NCI-H1436 (cell line): ENCODE measurements around the gene KRT3.

Source experiments
- DNase-seq: peaks from one replicate; lab custom pipeline; 2025; lab: John Stamatoyannopoulos, UW

Gene KRT3

DNA sequence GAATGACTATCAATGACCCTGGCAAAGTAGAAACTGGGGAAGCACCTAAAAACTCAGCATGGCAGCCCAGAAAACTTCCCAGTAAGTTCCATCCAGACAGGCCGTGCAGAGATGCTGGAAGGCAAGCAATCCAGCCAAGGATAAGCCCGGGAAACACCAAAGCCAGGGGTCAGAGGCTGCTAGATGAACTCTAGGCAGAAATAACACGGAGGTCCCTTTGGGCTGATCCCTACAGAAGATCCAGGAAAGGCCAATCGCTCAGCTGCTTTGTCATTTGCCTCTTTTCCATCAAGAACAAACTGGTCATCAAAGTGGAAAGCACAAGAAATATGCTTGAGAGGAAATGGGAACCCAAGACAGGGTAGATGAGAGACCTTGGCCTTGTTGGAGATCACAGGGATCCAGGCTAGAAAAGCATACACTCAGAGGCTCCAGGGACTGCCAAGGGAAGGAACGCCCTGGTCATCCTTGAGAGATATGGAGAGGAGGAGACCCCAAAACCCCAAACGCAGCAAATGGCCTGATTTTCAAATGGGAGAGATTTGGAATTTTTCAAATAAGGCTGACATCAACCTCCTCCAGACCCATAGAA is 31.7 kb upstream of the KRT3 start:
- DNase-seq = no peak

DNA sequence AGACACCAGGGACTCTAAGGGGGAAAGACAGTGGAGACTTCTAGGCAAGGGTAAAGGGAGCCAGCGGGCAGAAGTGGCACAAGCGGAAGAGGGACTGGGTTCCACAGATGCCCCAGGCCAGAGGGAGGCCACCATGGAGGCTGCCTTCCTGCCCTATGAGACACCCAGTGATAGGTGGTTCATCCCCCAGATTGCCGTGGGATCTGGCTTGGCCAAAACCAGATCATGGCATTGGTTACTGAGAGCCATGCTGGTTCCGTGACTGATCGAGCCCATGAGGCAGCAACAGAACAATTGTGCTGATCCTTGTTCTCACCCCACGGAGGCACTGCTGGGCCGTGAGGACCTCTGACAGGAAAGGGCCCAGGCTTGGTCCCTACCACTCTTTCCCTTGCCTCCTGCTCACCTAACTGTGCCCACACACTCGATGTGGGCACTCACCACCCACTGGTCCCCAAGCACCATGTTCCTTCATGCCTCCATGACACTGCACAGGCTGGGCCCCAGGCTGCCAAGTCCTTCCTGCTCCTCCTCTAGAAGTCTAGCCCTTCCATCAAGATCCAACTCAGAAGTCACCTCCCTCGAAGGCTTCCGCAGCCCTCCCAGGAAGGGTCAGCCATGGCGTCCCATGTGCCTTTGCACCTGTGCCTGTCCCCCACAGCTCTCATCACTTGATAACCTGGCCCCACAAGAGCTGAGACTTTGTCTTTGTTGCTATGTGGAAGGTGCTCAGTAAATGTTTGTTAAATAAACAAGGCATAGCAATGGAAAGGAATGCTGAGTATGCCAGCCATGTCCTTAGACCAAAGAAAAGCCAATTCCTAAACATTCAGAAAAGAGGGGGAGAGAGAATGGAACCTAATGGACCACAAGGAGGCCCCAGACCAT is 30.9 kb upstream of the KRT3 start:
- DNase-seq = no peak

DNA sequence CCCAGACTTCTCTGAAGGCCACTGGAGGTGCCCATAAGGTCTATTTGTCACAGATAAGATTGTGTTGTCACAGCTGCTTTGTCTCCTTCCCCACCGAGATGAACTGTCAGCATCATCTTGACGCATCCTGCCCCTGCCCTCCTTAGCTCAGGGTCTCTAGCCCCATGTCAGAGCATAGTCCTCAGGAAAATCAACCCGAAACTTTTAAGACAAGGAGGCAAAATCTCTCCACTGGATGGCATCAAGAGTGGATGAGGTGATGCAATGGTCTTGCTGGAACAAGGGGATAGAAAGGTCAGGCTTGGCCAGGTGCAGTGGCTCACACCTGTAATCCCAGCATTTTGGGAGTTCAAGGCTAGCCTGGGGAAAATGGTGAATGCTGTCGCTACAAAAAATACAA is 30.0 kb upstream of the KRT3 start:
- DNase-seq = no peak

DNA sequence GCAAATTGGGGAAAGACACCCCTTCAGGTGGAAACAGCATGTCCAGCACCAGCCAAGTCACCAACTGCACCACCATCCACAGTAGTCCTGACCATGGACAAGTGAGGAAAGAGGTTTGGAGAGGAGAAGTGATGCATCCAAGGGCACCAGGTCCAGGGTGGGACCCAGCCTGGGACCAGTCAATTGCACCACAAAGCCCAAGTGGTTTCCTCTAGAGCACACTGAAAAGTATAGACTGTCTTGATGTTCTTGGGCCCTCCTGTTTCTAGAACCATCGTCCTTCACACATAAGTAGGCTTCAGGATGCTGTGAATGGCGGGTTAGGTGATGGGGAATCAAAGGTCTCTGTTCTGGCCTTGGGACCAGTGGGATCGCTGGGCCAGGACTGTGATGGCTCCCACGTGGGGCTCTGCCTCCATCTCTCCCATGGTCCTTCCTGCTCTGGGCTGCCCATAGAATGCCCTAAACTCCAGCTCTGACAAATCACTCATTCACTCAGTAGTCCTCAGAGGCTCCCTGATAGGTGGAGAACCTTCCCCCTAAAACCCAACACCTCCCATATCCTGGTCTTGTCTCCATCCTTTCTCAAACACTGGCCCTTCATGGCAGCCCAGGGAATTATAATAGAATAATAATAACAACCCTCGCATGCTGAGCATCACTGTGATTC is 29.0 kb upstream of the KRT3 start:
- no peak for DNase-seq

DNA sequence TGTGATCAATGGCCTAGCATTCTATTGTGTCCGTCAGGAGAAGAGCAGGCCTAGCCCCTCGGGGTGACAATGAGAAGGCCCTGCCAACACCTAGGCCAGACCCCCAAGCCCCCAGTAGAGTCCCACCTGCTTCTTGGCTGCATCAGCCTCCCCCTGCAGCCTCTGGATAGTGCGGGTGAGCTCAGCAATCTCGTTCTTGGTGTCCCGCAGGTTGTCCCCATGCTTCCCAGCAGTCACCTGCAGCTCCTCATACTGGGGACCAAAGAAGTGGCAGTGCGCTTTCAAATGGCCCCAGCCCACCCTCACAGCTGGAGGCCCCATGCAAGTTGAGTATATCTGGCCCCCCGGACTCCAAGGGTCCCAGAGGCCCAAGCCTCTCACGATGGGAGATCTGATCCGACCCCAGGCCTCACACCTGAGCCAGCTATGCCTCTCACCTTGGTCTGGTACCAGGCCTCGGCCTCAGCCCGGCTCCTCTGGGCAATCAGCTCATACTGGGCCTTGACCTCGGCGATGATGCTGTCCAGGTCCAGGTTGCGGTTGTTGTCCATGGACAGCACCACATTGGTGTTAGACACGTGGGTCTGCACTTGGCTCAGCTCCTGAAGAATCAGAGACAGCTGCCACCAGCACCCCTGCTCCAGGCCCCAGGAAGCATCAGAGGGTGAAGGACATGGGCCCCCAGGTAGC is 28.0 kb upstream of the KRT3 start:
- DNase-seq = no peak

DNA sequence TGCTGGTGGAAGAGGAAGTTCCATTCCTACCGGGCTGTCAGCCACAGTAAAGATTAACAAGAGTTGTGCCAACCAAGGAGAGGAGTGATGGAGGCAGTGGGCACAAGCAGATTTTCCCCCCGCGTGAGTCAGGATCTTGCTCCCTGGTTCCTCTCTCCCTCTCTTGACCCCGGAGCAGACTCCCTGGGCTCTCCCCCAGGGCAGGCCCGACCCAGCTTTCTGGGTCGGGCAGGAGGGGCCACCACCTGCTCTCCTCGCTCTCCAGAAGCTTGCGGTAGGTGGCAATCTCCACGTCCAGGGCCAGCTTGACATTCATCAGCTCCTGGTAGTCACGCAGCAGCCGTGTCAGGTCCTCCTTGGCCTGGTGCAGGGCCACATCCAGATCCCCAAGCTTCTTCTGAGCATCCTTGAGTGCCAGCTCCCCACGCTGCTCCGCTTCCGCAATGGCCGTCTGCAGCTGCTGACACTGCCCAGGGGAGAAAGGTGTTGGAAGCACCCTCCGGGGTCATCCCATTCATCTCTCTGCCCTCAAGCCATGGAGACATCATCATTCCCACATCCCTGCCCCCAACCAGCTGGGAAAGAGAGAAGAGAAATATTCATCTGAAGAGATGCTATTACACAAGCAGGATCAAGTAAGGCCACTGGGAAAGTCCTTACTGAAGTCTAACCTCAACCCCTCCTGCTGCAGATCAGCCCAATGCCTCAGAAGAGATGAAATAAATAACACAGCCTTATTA is 27.0 kb upstream of the KRT3 start:
- DNase-seq = no peak

DNA sequence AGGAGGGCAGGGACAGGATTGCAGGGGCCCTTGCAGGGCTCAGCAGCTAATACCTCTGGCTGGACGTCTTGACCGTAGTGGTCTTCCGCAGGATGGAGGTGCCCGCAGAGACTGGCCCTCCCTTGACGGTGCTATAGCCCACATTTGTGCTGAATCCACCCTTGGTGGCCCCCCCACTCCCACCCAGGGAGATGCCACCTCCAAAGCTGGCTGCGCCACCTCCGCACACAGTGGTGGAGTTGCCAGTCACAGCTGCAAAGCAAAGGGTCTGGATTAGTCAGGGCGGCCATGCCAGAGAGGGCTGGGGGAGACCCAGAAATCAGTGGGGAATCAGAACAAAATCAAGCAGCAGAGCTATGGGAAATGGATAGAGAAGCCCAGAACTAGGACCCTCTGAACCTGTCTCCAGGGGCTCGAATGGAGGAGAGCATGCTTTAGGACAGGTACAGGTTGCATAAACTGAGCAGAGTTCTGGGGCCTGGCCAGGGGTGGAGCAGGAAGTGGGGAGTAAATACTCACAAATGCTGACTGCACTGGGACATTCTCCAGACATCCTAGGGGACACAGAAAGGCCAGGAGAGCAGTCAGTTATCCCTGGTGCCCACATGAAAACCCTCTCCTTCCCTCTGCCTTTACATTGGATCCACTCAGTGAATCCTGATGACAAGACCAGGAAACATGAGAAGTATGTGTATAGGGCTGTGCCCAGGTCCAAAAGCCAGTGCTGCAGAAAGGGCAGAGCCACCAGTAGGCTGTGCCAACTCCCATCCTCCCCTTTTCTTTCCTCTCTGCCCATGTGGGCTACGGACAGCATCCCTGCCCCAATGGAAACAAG is 26.1 kb upstream of the KRT3 start:
- no peak for DNase-seq

DNA sequence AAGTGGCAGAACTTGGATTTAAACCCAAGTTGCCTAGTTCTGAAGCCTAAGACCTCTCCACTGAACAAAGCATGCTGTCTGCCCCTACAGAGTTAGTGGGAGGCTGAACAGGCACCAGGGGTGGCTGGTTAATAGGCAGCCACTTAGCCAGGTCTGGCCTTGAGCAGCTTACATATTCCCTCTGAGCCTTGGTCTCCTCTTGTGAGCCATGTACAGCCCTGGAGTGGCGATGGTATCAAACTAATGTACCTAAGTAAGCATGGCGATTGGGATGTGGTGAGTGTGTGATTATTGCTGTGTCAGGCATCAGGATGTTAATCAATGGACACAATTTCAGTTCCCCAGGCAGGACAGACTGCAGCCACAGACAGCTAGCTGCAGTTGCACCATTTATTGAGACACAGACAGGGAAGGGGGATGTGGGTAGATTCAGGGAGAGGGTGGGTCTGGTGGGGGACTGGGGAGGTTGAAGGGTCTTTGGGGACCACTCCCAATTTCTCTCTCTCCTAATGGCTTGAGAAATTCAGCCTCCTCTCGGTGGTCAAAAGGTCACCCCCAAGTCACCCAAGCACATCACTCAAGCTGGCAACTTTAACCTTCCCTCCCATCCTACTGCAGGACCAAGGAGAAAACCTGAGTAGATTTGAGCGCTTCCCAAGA is 25.3 kb upstream of the KRT3 start:
- DNase-seq = no peak

DNA sequence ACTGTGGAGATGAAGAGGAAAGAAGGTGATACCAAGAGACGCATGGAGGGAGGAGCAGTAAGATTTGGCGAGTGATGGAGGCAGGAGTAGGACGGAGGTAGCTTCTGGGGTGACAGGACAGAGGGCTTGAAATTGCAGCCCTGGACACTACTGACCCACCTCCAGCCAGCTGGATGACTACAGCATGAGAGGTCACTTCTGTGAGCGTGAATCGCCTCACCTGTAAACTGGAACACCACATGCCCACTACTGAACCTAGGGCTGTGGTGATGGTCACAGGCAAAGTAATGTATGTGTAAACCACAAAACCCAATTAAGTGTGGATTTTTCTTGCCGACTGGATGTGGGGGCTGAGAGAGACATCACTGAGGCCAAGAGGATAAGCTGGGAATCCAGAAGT is 24.6 kb upstream of the KRT3 start:
- DNase-seq = no peak

DNA sequence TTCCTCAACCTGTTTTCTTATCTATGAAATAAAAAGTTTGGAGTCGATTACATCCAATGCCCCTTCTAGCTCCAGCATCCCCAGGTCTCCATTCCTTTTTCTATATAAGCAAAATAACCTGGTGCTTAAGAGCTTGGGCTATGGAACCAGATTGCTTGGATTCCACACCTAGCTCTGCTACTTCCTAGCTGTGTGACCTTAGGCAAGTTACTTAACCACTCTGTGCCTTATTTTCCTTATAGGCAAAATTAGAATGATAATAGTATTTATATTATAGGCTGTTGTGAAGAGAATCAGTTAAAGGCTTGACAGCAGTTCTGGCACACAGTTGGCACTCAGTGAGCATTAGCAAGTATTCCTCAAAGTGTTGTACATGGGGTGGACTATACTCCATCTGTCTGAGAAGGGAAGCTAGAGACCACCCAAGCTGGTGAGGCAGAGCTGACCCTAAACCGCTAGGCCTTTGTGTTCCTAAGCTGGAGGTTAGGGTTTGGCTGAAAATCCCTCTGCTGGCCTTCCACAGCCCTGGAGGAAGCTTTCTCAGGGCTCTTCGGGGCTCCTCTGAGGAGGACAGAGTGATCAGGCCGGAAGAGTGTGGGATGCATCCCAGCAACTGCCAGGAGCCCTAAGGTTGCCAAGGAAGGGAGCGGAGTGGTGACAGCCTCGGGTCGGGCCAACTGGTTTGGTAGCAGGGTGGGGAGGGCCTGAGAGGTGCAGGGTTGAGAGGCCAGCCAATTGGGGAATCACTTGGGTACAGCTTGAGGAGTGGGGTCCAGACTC is 24.0 kb upstream of the KRT3 start:
- no peak for DNase-seq

DNA sequence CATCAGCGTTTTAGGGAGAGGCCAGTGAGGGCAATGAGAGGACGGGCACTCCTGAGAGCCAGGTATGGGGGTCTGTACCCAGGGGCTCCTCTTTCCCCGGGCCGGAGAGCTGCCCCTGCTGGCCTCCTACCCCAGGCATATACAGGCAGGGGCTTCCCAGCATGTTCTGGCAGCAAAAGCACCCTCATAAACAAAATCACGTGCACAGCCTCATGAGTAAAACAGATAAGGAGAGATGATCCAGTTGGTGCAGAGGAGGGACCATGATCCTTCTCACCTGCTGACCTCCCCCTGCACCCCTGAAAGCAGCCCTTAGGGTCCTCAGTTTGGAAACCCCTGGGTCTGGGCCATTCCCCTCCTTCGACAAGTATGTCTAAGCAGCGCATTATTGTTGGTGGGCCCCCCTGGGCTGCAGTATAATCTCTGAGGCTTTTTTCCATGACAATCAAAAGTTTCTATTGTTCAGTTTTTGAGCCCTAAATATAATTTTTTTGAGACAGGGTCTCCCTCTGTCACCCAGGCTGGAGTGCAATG is 23.0 kb upstream of the KRT3 start:
- no peak for DNase-seq

DNA sequence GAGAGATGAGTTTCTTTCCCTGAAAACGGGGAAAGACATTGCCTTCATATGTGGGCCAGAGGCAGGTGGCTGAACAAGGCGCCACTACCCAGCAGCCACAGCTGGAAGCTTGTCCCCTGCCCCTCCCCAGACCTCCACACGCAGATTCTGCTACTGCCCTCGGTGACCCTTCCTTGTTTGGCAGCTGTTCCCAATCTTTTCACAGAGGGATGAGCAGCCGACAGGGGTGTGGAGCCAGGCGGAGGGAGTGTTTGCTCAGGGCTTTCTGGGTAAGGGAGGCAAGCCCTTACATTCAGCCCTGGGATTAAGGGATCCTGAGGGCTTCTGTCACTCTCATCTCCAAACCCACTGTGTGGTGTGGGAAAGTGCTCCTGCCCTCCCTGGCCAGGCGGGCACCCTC is 22.5 kb upstream of the KRT3 start:
- no peak for DNase-seq

DNA sequence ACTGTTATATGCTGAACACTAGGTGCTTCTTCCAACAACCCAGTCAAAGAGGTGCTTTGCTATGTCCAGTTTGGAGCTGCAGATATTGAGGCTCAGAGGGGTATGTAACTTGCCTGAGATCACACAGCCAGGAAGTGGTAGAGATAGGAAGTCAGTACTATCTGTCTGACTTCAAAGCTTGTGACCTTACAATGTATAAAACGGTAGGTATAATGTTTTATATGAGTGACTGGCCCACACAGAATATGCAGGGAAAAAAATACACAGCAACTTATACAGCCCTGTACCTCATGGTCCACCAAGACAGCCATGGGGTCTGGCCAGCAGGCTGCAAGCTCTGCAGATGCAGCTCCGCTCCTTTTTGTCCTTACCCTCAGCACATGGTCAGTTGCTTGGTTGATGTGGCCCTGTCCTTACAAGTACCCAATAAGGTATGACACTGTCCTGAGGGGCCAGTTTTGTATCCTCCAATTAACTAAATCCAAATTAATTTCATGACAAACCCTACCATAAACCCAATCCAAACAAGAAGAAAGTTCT is 21.9 kb upstream of the KRT3 start:
- DNase-seq = no peak

DNA sequence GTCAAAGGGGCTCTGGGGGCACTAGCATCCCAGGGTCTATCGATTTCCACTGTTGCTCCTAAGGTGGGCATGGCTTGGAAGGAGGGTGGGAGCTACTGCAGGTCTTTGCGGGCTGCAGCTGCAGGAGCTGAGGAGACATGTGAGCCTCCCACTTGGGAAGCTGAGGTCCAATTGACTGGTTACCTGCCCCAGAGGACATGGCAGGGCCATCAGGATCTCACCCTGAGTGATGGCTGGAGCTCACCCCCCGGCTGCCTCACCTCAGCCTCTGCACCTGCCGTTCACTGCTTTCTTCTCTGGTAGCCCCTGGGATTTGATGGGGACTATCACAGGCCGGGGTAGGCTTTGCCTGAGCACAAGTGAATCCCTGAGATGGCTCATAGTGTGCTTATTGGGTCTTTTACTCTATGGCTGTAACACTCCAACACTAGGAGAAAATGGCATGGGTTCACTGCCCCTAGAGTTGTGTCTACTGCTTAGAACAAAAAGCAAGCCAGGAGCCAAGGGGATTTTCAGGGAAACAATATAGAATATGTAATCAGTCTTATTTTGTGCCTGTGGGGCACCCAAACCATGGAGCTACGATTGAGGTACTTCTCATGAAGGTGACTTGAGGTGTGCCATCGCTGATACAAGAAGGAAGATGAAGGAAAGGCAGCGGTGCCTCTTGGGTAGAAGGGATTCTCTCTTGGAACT is 21.2 kb upstream of the KRT3 start:
- DNase-seq = no peak

DNA sequence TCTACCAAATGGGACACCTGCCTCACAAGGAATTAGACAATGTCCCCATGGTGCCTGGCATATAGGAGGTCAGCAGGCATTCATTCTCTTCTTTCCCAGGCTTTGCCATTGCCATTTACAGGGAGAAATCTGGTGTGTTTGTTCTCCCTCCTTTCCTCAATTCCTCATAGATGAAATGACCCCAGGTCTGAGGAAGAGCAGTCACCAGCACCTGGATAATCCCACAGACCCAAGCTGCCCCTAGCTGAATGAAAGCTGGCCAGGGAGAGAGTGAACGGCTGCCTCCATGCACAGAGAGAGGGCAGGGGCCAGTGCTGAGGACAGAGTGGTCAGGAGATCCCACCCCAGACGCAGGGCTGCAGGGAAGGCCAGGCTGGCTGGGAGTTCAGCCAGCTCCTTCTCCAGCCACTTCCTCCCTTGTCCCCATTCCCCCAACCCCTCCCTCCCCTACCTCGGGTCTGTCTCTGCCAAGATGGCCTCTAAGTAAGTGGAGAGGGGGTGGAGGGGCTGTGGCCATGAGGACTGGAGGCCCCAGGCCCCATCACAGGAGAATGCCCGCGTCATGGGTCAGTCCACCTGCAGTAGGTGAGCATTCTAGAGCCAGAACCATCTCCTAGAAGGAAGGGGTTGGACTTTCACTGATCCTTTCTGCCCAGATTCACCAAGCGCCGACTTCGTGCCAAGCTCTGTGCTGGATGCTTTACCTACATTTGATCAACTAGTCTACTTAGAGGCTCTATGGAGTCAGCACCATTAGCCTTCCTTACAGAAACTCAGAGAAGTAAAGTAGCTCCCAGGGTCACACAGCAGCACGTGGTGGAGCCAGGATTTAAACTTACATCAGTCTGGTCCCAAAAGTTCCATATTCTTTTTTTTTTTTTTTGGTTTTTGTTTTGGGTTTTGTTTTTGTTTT is 20.0 kb upstream of the KRT3 start:
- no peak for DNase-seq

DNA sequence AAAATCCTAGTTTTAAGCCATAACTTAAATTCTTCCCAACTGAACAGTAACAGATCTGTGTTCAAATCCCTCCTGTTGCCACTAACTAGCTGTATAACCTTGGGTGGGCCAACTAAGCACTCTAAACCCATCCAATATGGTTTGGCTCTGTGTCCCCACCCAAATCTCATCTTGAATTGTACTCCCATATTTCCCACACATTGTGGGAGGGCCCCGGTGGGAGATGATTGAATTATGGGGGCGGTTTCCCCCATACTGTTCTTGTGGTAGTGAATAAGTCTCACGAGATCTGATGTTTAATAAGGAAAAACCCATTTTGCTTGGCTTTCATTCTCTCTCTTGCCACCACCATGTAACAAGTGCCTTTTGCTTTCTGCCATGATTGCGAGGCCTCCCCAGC is 19.2 kb upstream of the KRT3 start:
- no peak for DNase-seq

DNA sequence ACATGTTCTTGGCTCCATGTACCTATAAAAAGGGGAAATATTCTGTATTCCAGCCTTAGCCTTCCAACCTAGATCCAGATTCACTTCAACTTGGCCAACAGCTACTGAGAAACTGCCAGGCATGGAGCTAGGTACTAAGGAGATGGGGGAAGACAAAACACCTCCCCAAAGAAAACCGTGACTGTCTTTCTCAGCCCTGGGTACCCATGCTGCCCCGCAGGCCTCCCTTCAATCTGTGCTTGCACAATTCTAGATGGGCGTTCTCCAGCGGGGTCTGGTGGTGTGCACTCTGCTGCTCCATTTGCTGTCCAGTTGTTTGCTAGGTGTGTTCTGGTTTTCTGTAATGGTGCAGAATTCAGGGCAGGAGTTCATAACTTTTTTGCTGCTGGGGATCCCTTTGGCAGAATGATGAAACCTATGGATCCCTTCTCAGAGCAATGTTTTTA is 18.8 kb upstream of the KRT3 start:
- DNase-seq = no peak
